HL-60 (cell line): Measurements from ENCODE around the gene TUBGCP6.

Experiments used
- DNase-seq, 2 experiments: peaks; one replicate each; pipeline ENCODE4 v3.0.0-alpha.2; 2010 to 2020; ENCODE audit warnings: low read depth in 1 of 2, low spot score in 1 of 2
- H3K27ac ChIP-seq: fragments of 250-450 bp; sonication (Bioruptor Pico); replicated peaks from 2 replicates; pipeline ENCODE4 v1.5.1; 2020; ENCODE audit warnings: mild to moderate bottlenecking, moderate library complexity
- H3K27me3 ChIP-seq: fragments of 250-450 bp; sonication (Bioruptor Pico); 2 replicates; pipeline ENCODE4 v1.5.1; 2021; ENCODE audit warnings: mild to moderate bottlenecking, moderate library complexity; ENCODE audit not compliant: insufficient read depth, poor library complexity, severe bottlenecking
- H3K4me3 ChIP-seq: replicated peaks from 2 replicates; pipeline ENCODE4 v1.5.1; 2011; ENCODE audit warnings: mild to moderate bottlenecking, control low read depth, low read length; ENCODE audit not compliant: insufficient read depth
- CTCF ChIP-seq: IDR thresholded peaks from one replicate; pipeline ENCODE4 v1.5.1; 2011; ENCODE audit warnings: low read length, control low read depth, inconsistent platforms; ENCODE audit not compliant: insufficient read depth
- GABPA ChIP-seq: IDR thresholded peaks from 2 replicates; pipeline ENCODE4 v1.6.1; 2012; ENCODE audit warnings: low read depth
- POLR2AphosphoS5 ChIP-seq: IDR thresholded peaks from 2 replicates; pipeline ENCODE4 v1.6.1; 2012; ENCODE audit warnings: low read depth
- SPI1 ChIP-seq: IDR thresholded peaks from 2 replicates; pipeline ENCODE4 v1.6.1; 2012; ENCODE audit warnings: low read depth, mild to moderate bottlenecking, borderline replicate concordance
- TF ChIP-seq, protein P1 (sequence below): IDR thresholded peaks from 2 replicates; pipeline ENCODE4 v1.6.1; 2012; ENCODE audit warnings: low read depth; ENCODE audit not compliant: insufficient replicate concordance

Gene TUBGCP6

DNA sequence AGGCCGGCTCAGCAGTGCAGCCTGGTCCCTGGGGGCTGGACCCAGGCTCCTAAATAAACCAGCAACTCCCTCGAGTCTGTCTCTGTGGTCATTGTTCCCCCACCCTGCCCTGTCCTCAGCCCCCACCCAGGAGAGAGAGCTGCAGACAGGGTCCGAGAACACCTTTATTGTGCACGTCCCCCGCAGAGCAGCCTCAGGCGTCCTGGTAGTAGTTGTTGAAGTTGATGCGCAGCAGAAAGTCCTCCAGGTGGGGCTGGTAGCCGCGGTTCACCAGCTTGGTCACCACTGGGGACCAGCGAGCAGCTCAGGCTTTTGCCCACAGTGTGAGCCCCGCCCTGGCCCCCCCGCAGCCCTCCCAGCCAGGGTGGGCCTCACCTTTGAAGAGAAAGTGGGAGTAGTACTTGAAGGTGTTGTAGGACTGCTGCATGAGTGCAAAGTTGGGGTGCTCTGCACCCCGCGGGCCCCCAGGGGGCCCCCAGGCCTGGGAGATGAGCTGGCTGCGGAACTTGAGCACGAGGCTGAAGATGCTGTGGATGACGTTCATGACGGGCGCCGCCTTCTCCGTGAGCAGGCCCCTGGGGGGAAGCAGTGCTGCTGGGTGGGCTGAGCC lies 27.2 kb downstream of the TUBGCP6 start:
- Histone ChIP-seq H3K27ac (no peak overlapping the region), H3K4me3 (no peak overlapping the region), H3K27me3 (no peaks in the 10 kb centered on the region)
- TF ChIP-seq POLR2AphosphoS5 (no peak), GABPA (no peak), CTCF (no peak), SPI1 (no peak)
- TF ChIP-seq, protein P1, sequence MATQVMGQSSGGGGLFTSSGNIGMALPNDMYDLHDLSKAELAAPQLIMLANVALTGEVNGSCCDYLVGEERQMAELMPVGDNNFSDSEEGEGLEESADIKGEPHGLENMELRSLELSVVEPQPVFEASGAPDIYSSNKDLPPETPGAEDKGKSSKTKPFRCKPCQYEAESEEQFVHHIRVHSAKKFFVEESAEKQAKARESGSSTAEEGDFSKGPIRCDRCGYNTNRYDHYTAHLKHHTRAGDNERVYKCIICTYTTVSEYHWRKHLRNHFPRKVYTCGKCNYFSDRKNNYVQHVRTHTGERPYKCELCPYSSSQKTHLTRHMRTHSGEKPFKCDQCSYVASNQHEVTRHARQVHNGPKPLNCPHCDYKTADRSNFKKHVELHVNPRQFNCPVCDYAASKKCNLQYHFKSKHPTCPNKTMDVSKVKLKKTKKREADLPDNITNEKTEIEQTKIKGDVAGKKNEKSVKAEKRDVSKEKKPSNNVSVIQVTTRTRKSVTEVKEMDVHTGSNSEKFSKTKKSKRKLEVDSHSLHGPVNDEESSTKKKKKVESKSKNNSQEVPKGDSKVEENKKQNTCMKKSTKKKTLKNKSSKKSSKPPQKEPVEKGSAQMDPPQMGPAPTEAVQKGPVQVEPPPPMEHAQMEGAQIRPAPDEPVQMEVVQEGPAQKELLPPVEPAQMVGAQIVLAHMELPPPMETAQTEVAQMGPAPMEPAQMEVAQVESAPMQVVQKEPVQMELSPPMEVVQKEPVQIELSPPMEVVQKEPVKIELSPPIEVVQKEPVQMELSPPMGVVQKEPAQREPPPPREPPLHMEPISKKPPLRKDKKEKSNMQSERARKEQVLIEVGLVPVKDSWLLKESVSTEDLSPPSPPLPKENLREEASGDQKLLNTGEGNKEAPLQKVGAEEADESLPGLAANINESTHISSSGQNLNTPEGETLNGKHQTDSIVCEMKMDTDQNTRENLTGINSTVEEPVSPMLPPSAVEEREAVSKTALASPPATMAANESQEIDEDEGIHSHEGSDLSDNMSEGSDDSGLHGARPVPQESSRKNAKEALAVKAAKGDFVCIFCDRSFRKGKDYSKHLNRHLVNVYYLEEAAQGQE = no peak
- no peak for DNase-seq

DNA sequence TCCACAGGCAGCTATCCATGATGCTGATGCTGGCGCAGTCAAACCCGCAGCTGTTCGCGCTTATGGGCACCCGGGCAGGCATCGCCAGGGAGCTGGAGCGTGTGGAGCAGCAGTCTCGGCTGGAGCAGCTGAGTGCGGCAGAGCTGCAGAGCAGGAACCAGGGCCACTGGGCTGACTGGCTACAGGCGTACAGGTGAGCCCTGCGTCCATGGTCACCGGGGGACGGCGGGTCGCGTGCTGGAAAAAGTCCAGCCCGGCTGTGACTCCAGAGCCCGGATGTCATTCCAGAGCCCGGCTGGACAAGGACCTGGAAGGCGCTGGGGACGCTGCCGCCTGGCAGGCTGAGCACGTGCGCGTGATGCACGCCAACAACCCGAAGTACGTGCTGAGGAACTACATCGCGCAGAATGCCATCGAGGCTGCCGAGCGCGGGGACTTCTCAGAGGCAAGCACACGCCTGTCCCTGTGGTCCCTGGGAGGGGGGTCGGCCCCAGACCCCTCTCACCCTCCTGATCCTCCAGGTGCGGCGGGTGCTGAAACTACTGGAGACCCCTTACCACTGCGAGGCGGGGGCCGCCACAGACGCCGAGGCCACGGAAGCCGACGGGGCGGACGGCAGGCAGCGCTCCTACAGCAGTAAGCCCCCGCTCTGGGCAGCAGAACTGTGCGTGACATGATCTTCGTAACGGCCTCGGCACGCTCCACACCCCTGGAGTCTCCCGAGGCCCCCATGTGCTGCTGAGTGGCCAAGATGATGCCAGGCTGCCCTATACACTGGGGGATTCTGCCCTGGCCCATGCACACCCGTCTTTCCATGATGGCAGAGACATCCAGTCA lies 27.9 kb downstream of the TUBGCP6 start:
- DNase-seq = no peak
- no peak for TF ChIP-seq SPI1
- no peak for TF ChIP-seq GABPA
- TF ChIP-seq CTCF = no peak
- Histone ChIP-seq H3K4me3 (no peak overlapping the region), H3K27ac (no peak overlapping the region), H3K27me3 (no peaks in the 10 kb centered on the region)

DNA sequence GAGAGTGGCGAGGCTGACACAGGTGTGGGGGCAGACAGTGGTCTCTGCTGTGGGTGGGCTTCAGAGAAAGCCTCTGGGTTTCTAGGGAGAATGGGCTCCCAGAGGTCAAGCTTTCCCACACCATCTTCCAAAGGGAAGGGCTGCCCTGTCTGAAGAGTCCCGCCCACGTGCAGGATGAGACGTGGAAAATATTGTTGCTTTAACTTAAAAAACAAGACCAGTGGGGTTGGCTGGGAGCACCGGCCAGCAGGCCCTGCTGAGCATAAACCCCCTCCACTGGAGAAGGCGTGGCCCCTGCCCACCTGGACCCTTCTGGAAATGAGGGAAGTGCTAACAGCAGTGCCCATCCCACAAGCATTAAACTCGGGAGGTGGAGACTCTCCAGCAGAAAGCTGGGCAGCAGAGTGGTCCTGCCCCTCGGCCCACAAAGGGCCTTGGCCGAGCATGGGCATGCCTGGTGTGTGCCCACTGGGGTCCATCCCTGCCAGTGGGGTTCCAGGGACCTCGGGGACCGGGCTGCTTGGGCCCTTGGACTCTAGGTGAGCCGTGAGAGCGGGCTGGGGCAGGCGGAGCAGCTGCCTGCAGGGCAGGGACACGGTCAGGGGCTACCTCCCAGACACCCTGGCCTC lies 28.7 kb downstream of the TUBGCP6 start:
- Histone ChIP-seq H3K27me3 (no peaks in the 10 kb centered on the region), H3K27ac (no peak overlapping the region), H3K4me3 (no peak overlapping the region)
- no peak for TF ChIP-seq GABPA
- TF ChIP-seq POLR2AphosphoS5 = no peak
- TF ChIP-seq, protein P1 = no peak
- TF ChIP-seq CTCF = no peak
- TF ChIP-seq SPI1 = no peak
- DNase-seq = no peak
